ENCODE measurements around the gene DPP8.
"Not testable (repeated sequence)": the region's sequence is repeated elsewhere in the genome, so short reads cannot be mapped to it uniquely, and the experiment has no call there.

Gene DPP8

DNA sequence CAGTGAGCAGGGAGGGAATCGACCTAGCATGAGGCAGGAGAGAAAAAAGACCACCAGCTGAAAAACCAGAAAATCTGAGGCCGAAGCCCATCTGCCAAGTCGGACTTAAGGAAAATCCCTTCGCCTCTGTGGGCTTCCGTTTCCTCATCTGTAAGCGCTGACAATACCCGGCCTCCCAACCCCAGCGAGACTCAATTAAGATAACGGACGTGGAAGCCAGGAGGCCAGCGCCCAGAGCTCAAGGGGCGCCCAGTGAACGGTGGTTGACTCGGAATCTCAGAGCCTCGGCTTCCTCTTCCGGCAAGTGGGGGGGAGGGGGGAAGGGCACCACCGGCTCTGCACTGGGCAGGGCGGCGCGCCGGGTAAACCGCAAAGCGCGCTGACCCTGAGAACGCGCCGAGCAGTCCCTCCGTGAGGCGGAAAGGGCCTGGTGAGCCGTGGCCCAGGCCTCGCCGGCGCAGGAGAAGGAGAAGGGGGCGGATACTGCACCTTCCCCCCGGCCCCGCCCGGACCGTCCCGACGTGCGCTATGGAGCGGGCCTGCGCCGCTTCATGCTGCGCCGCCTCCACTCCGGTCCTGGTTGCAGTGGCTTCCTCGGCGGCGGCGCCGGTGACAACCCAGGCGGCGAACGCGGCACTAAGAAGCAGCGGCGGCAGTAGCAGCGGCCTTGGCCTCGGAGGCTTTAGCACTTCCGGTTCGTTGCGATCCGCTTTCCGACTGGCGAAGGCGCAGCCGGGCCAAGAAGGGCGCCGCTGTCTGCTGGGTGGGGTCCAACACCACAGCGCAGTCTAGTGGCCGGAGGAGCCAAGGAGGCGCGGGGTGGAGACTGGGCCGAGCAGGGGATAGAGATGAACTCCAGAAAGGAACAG is at the start of gene DPP8:
DPP8 (minus strand) TSS at position 693 of the 869 bp plus-strand sequence. CDS start 5,136 bp downstream, outside the sequence.
- in situ Hi-C loops (cut with HindIII; ENCODE audit: low pct_ligation_motif_present, low pct_unique_long_range_greater_than_20kb, low sequenced_read_pairs), result no loop called here
- DNase-seq, result peak; percentile 92

DNA sequence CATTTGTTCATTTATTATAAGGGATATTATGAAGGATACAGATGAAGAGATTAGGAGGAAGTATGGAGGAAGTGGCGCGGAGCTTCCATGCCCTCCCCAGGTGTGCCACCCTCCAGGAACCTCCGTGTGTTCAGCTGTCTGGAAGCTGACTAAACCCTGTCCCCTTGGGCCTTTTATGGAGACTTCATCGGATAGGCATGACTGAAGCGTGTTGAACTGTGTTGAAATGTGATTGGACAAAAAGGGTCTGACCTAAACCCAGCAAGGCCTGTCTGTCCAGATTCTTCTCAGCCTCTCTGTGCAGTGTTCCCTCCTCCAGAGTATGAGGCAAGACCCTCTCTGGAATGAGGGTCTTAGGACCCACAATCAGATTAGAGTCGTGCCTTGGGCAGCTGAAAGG is 44.4 kb upstream of the DPP8 start:
- DNase-seq, result no peak
- in situ Hi-C loops (cut with HindIII; ENCODE audit: low pct_ligation_motif_present, low pct_unique_long_range_greater_than_20kb, low sequenced_read_pairs), result no loop called here

DNA sequence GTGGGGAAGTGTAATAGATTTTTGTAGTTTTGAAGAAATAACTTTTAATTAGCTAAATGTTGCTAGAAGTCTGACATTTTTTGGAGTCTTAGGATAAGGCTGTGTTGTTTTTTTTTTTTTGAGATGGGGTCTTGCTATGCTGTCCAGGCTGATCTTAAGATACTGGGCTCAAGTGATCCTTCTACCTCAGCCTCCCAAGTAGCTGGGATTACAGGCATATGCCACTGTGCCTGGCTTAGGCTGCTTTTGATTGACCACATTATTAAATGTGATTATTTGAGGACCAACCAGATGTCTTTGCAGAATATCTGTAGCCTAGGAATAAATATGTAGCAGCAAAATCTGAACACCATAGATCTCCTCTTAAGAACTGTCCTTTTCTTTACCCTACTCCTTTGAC is 42.5 kb upstream of the DPP8 start:
- in situ Hi-C loops (cut with HindIII; ENCODE audit: low pct_ligation_motif_present, low pct_unique_long_range_greater_than_20kb, low sequenced_read_pairs), result no loop called here
- DNase-seq, result no peak

DNA sequence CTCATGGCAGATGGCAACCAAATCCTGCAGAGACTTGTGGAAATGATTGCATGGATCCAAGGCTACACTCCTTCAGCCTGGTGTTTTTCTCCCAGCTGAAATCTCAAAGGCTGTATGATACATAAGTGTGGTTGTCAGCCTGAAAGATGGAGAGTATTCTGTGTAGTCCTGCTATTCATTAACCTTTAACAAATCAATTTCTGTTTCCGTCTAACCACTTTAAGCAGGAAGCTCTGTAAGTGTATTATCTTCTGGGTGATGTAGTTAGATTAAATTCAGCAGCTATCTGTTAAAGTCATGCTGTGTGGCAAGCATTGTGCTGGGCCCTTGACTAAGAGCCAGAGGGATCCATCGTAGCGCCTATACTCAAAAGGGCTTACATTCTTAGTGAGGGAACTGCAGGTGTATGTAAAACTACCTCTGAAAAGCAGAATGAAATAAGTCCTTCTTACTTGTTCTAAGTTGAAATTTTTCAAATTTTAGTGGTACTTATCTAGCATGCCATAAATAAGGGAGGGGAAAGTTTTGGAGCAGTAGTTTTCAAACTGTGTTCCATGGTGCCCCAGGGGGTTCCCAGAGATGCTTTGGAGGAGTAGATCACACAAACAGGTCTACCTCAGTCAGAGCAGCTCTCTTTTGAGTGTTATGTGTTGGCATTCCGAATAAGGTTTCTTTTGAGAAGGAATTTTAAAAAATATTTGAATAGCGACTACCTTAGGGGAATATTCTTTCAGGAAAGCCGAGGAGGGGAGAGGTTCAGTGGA is 41.7 kb upstream of the DPP8 start:
- in situ Hi-C loops (cut with HindIII; ENCODE audit: low pct_ligation_motif_present, low pct_unique_long_range_greater_than_20kb, low sequenced_read_pairs), result no loop called here
- DNase-seq, result no peak

DNA sequence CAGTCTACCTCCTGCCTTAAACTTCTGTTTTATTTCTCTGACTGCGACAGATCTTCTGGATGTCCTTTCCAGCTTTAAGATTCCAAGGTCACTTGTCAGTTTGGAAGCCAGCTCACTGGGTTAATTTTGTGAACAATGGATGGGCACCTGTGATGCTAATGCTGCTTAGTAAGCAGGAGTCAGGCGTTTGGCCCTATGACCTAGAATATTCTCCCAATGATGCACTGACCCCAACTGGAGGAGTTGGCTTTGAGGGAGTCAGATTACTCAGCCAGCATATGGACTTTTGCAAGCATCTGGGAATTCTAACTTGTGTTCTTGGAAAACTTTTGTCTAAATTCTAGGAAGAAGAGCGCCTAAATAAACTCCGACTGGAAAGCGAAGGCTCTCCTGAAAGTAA is 40.8 kb upstream of the DPP8 start:
- no peak for DNase-seq
- in situ Hi-C loops (cut with HindIII; ENCODE audit: low pct_ligation_motif_present, low pct_unique_long_range_greater_than_20kb, low sequenced_read_pairs), result no loop called here

DNA sequence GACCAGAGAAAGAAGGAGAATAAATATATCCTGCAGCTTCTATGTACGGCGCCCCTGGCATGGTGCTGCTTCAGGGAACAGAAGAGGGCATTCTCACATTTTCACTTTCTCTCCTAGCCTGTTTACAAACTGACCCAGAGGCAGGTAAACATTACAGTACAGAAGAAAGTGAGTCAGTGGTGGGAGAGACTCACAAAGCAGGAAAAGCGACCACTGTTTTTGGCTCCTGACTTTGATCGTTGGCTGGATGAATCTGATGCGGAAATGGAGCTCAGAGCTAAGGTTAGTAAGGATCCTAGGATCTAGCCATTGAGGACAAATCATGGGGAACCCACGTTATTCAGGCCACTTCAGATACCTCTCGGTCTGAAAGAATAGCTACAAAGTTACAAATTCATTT is 39.1 kb upstream of the DPP8 start:
- in situ Hi-C loops (cut with HindIII; ENCODE audit: low pct_ligation_motif_present, low pct_unique_long_range_greater_than_20kb, low sequenced_read_pairs), result no loop called here
- no peak for DNase-seq

DNA sequence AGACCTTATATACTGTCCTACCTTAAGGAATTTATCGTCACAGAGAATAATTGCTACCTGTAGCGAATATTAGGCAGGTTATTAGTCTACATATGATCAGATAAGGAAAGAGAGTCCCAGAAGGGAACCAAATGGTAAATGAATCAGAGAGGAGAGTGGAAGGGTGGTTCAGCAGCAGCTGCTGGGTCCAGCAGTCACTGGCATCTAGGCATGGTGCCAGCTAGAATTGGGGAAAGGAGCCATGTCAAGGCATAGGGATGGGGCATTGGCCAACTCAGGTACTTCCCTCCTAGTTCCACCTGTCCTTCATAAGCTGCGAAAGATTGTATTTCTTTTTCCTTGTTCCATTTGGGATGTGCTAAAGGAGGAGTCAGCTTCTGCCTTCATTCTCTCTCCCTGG is 36.2 kb upstream of the DPP8 start:
- no peak for DNase-seq
- in situ Hi-C loops (cut with HindIII; ENCODE audit: low pct_ligation_motif_present, low pct_unique_long_range_greater_than_20kb, low sequenced_read_pairs), result no loop called here

DNA sequence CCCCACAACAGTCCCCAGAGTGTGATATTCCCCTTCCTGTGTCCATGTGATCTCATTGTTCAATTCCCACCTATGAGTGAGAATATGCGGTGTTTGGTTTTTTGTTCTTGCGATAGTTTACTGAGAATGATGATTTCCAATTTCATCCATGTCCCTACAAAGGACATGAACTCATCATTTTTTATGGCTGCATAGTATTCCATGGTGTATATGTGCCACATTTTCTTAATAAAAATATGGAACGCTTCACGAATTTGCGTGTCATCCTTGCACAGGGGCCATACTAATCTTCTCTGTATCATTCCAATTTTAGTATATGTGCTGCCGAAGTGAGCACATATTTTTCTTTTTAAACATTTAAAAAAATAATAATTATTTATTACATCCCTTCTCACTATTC is 35.4 kb upstream of the DPP8 start:
- in situ Hi-C loops (cut with HindIII; ENCODE audit: low pct_ligation_motif_present, low pct_unique_long_range_greater_than_20kb, low sequenced_read_pairs); DNase-seq: not testable (repeated sequence)

DNA sequence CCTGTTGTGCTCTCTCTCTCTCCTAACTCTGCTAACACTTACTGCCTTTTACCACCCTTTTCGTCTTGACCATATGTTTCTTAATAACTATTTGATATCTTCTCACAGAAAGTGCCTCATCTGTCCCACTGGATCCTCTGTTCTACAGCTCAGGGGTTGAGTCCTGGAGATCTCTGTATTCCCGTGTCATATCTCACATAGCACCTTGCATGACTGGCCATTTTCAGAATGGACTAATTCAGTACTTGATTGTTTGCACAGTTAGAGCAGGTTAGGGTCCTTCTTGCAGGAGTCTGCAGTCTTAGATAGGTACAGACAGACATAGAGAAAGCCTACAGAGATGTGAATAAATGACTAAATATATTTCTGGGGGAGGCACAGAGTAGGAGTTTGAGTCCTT is 33.7 kb upstream of the DPP8 start:
- in situ Hi-C loops (cut with HindIII; ENCODE audit: low pct_ligation_motif_present, low pct_unique_long_range_greater_than_20kb, low sequenced_read_pairs), result no loop called here

DNA sequence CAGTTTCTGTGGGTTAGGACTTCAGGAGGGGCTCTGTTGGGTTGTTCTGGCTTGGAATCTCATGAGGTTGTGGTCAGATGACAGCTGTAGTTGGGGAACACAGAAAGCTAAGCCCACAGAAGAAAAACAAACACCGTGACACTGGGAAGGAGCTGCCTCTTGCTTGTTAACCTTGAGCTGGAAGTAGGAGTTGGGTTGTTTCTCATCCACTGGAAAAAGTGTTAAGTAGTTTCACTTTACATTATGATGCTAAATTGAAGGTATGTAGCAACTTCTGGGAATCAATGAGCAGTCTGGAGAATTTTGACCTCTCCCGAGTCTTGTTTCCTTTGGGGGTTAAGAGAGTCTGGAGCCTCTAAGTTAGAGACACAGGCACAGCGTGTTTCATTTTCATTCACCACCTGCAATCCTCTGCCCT is 33.2 kb upstream of the DPP8 start:
- no peak for DNase-seq
- in situ Hi-C loops (cut with HindIII; ENCODE audit: low pct_ligation_motif_present, low pct_unique_long_range_greater_than_20kb, low sequenced_read_pairs), result no loop called here

More for the DNA sequence above, 33.7 kb upstream of the DPP8 start:
- no peak for DNase-seq

DNA sequence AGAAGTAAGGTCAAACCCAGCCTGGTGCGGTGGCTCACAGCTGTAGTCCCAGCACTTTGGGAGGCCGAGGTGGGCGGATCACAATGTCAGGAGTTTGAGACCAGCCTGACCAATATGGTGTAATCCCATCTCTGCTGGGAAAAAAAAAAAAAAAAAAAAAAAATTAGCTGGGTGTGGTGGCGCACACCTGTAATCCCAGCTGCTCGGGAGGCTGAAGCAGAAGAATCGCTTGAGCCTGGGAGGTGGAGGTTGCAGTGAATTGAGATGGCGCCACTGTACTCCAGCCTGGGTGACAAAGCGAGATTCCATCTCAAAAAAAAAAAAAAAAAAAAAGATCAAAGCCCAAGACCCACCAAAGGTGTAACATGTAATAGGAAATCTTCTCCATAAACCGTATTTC is 31.8 kb upstream of the DPP8 start:
- in situ Hi-C loops (cut with HindIII; ENCODE audit: low pct_ligation_motif_present, low pct_unique_long_range_greater_than_20kb, low sequenced_read_pairs); DNase-seq: not testable (repeated sequence)

DNA sequence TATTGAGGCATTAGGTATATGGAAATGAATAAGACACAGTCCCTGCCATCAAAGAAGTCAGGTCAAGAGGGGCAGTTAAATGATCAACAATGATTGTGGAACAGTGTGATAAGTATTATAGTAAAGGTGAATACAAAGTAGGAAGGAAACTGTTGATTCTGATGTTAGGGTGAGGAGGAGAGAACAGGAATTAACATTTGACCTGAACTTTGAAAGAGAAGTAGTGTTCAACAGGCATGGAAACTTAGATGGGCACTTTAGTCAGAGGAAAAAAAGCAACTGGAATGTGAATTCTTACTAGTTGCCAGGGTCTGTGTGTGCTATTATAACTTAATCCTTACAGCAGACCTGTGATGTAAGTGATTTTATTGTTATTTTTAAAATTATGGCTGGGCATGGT is 30.4 kb upstream of the DPP8 start:
- DNase-seq, result no peak
- in situ Hi-C loops (cut with HindIII; ENCODE audit: low pct_ligation_motif_present, low pct_unique_long_range_greater_than_20kb, low sequenced_read_pairs), result no loop called here

DNA sequence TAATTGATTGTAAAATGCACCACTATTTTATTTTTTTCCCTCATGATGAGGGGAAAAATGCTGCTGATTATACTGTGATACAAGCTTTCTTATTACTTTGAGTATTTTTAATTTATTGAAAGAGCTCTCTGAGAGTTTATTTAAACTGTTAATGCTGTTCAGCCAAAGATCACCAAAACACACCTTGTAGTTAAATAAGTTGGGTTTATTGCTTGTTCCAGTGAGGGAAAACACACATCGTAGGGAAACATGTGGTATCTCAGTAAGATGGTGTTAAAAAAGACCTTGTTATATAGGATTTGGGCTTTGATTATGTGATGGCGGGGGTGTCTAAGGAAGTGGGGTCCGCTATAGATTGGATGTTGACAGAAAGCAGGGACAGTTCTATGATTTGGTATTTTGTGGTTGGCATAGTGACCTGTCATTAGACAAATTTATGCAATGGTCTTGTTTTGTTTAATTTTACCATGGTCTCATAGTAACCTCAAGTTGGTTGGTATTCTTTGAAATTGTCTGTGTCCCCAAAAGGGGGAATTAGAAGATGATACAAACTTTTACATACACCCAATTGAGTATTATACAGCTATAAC is 23.8 kb upstream of the DPP8 start:
- in situ Hi-C loops (cut with HindIII; ENCODE audit: low pct_ligation_motif_present, low pct_unique_long_range_greater_than_20kb, low sequenced_read_pairs), result no loop called here
- DNase-seq, result no peak

DNA sequence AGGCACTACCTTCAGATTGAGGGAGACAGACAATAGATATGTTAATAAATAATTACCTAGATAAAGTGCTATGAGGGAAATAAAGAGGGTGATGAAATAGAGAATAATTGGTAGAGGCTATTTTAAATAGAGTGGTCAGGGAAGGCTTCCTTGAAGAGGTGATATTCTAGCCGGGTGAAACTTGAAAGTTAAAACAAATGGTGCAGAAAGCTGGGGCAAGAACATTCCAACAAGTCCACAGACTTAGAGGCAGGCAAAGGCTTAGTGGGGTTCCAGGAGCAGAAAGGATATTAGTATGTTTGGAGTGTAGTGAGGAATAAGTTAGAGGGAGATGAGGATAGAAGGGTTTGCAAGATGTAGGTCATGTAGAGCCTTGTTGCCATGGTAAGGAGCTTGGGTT is 22.8 kb upstream of the DPP8 start:
- no peak for DNase-seq
- in situ Hi-C loops (cut with HindIII; ENCODE audit: low pct_ligation_motif_present, low pct_unique_long_range_greater_than_20kb, low sequenced_read_pairs), result no loop called here

DNA sequence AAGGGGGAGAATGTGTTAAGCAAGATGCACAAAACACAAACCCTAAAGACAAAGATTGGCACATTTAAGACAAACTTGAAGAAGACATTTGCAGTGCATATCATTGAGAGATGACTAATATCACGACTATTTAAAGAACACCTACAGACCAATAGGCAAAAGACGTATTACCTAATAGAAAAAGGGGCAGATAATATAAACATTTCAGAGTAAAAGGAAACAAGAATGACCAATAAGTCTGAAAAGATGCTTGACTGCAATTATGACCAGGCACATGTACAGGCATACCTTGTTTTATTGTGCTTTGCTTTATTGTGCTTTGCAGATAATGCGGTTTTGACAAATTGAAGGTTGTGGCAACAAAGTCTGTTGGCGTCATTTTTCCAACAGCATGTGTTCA is 17.7 kb upstream of the DPP8 start:
- in situ Hi-C loops (cut with HindIII; ENCODE audit: low pct_ligation_motif_present, low pct_unique_long_range_greater_than_20kb, low sequenced_read_pairs), result no loop called here
- DNase-seq, result no peak

DNA sequence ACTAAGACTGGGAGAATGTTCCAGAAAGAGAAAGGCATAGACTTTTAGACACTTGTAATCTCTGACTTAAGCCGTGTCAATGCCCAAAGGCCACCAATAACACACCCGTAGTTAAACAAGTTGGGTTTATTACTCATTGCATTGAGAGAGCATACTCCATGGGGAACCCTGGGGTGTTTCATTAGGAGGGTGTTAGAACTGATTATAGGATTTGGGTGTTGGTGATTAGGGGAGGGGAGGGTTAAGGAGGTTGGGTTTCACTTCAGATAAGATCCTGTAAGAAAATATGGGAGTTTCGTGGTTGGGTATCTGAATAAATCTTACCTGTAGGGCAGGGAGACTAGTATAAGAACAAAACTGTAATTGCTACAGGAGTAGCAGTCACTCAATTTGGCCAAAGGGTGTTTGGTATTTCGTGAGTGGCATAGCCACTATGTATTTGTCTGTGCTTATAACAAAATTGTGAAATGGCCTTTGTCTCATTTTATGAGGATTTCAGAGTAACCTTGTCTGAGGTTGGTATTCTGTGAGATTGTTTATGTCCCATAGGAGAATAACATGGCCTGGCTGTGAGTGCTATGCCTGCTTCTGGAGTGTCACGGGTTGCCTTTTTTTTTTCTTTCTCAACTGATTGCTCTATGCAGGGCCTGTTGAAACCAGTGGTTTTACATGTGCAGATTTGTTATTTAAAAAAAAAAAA is 15.7 kb upstream of the DPP8 start:
- DNase-seq, result no peak
- in situ Hi-C loops (cut with HindIII; ENCODE audit: low pct_ligation_motif_present, low pct_unique_long_range_greater_than_20kb, low sequenced_read_pairs), result no loop called here

DNA sequence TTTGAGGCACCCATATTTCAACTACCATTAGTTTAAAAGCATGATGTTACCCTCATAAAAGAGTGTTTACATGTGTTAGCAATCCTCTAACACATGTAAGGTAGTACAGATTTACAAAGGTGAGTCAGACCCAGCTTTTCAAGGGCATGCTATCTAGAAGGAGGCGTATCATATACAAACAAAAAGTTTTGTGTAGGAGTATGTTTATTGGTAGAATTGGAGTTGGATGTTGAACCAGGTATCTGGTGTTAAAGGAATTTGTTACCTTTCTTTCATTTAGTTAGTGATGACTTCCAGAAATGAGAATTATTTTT is 15.2 kb upstream of the DPP8 start:
- in situ Hi-C loops (cut with HindIII; ENCODE audit: low pct_ligation_motif_present, low pct_unique_long_range_greater_than_20kb, low sequenced_read_pairs), result no loop called here
- no peak for DNase-seq

DNA sequence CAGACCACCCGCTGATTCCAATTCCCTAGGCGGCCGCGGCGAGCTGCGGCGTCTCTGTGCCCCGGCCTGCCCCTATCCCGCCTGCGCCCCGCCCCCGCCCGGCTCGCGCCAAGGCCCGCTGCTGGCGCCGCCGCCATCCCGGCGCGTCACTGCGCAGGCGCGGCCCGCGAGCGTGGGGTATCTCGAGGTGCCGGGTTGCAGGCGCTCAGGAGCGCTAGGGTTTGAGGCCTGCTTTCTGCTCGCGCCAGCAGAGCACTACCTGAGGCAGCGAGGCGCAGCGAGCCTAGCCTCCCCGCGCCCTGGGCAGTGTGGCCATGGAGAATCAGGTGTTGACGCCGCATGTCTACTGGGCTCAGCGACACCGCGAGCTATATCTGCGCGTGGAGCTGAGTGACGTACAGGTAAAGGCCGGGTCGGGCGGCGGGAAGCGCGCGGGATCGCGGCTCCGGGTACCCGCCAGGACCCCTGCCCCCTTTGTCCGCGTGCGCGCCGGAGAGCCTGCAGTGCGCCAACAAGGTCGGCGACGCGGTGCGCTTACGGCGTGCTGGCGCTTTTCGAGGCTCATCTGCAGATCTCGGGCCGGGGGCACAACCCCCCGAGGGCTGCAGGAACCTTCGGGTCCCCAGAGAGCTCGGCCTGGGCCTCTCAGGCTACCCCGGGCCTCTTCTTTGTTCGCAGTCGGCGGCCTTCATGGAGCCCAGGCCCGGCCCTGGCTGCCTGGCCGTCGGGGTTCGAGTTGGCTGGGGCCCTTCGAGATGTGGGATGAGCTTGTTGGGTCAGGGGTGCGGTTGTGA is 13.0 kb upstream of the DPP8 start, which contains the start of gene HACD3:
HACD3 (plus strand) TSS at position 146 of the 794 bp plus-strand sequence; CDS start at position 315, 169 bp downstream.
- in situ Hi-C loops (cut with HindIII; ENCODE audit: low pct_ligation_motif_present, low pct_unique_long_range_greater_than_20kb, low sequenced_read_pairs), result no loop called here
- DNase-seq, result peak; percentile 84

Data from ACHN (cell line).